GM13977 (cell line): Measurements from ENCODE around the gene CPEB4.

Source experiments
- DNase-seq: peaks from one replicate; pipeline ENCODE4 v3.0.0; 2012; ENCODE audit warnings: low spot score
- in situ Hi-C: fragments of 300-500 bp; cut with MboI; formaldehyde crosslinking; loops from one replicate; pipeline ENCODE4 v1.12.0; 2022; ENCODE audit warnings: low sequenced_read_pairs, low pct_unique_long_range_greater_than_20kb, mixed read lengths, inconsistent platforms; ENCODE audit not compliant: unreplicated experiment
- TF ChIP-seq, protein P1 (sequence below): IDR thresholded peaks from 2 replicates; pipeline ENCODE4 v1.5.1; 2012; ENCODE audit warnings: mild to moderate bottlenecking, control low read depth; ENCODE audit not compliant: insufficient read depth; ENCODE audit errors: extremely low read depth, missing control alignments

The CPEB4 gene

GRCh38 chr5:173997331-173997730, 109.2 kb downstream of the CPEB4 start:
- TF ChIP-seq, protein P1, sequence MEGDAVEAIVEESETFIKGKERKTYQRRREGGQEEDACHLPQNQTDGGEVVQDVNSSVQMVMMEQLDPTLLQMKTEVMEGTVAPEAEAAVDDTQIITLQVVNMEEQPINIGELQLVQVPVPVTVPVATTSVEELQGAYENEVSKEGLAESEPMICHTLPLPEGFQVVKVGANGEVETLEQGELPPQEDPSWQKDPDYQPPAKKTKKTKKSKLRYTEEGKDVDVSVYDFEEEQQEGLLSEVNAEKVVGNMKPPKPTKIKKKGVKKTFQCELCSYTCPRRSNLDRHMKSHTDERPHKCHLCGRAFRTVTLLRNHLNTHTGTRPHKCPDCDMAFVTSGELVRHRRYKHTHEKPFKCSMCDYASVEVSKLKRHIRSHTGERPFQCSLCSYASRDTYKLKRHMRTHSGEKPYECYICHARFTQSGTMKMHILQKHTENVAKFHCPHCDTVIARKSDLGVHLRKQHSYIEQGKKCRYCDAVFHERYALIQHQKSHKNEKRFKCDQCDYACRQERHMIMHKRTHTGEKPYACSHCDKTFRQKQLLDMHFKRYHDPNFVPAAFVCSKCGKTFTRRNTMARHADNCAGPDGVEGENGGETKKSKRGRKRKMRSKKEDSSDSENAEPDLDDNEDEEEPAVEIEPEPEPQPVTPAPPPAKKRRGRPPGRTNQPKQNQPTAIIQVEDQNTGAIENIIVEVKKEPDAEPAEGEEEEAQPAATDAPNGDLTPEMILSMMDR = no peak
- DNase-seq = no peak
- in situ Hi-C loops = no loop called here

DNA sequence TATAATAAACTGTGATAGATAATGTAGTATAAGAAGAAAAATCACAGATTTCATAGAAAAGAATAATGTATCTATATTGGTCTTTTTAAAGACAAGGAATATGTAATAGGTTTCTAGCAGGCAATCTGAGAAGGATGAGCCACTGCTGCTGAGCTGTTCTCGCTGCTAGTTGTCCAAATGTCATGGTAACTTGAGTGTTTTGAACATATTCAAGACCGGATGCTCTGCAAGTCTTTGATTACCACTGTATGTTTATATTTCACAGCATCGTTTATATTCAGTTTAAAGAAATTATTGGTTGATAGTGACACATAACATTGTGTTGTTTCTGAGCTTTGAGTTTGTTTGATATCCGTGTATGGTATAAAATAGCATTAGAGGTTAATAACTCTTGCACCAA, 110.4 kb downstream of the CPEB4 start:
- DNase-seq = no peak
- TF ChIP-seq, protein P1 = no peak
- in situ Hi-C loops = no loop called here

GRCh38 chr5:174000076-174000475, 111.9 kb downstream of the CPEB4 start:
- in situ Hi-C loops = no loop called here
- TF ChIP-seq, protein P1 = no peak
- DNase-seq = no peak

- TF ChIP-seq, protein P1 = no peak
- no peak for DNase-seq
- in situ Hi-C loops = no loop called here
Observed at GRCh38 chr5:174003795-174004194, 115.6 kb downstream of the CPEB4 start.

- TF ChIP-seq, protein P1 = no peak
- in situ Hi-C loops = no loop called here
- no peak for DNase-seq
Observed at GRCh38 chr5:174008922-174009321, 120.8 kb downstream of the CPEB4 start.

DNA sequence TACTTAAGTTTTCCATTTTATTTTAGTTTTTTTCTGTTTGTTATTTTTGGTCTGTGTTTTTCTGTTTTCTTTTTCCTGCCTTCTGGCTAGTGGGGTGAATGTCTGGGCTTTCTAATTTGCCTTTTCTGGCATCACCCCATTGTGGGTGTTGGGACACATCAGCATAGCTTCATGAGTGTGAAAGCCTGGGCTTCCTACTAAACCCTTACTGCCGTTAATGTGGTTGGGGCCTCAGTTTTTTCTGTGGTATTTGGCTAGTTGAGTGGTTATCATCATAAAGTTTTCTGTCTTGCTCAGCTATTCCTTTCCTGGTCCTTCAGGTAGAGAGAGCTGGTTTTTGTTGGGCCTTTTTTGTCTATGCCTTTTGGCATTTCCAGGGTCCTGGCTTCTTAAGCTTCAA, 122.2 kb downstream of the CPEB4 start:
- in situ Hi-C loops = no loop called here
- DNase-seq = no peak
- TF ChIP-seq, protein P1 = no peak

GRCh38 chr5:174011441-174011840, 123.3 kb downstream of the CPEB4 start:
- TF ChIP-seq, protein P1 = no peak
- no peak for DNase-seq
- in situ Hi-C loops = no loop called here
